Measurements from ENCODE around the gene ITPKB.
"Not testable (repeated sequence)": the region's sequence is repeated elsewhere in the genome, so short reads cannot be mapped to it uniquely, and the experiment has no call there.

ITPKB gene

DNA sequence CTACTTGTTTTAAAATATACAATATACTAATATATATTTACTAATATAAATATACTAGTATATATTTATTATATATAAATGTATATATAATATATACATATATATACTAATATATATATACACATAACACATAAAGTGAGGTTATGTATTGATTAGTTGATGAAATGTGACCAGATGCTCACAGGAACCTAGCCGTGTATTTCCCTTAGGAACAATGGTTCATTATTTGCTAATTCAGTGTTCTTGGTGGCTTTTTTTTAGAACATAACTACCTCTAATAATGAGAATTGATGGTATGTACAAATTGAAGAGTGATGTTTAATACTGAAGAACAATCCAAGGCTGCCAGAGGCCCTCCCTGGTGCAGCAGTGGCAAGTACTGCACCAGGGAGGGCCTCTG, 37.9 kb upstream of the ITPKB start:
- Histone ChIP-seq H3K36me3 (no peaks in the 10 kb centered on the region), H3K4me1 (peaks cover 0 to 20% (median 12%) of the 10 kb centered on the region in 4 donors), H3K9me3 (no peaks in the 10 kb centered on the region), H3K27ac (no peak overlapping the region), H3K4me3 (no peak overlapping the region), H3K27me3 (no peaks in the 10 kb centered on the region)
- TF ChIP-seq, protein P1, sequence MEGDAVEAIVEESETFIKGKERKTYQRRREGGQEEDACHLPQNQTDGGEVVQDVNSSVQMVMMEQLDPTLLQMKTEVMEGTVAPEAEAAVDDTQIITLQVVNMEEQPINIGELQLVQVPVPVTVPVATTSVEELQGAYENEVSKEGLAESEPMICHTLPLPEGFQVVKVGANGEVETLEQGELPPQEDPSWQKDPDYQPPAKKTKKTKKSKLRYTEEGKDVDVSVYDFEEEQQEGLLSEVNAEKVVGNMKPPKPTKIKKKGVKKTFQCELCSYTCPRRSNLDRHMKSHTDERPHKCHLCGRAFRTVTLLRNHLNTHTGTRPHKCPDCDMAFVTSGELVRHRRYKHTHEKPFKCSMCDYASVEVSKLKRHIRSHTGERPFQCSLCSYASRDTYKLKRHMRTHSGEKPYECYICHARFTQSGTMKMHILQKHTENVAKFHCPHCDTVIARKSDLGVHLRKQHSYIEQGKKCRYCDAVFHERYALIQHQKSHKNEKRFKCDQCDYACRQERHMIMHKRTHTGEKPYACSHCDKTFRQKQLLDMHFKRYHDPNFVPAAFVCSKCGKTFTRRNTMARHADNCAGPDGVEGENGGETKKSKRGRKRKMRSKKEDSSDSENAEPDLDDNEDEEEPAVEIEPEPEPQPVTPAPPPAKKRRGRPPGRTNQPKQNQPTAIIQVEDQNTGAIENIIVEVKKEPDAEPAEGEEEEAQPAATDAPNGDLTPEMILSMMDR (IDR thresholded peaks at IDR 0.05): no peak
- no peak for DNase-seq
- intact Hi-C loops (cut with DNase I; ENCODE audit: low total_unique reads): no loop called here

DNA sequence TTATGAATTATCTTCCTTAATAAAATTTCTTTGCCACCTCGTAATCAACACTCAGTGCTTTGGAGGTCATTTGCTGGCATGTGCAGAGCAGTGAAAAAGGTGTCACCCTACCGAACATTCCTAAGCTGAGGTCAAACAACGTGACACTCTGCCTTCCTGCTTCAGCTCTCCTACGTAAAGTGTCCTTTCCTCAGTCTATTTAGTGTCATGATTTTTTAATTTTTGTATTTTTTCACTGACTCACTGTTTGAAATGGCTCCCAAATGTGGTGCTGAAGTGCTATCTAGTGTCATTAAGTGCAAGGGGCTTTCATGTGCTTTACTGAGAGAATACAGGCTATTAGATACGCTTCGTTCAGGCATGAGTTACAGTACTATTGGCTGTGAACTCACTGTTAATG, 37.0 kb upstream of the ITPKB start:
- H3K36me3 ChIP-seq: no peaks in the 10 kb centered on the region
- peaks cover 0 to 20% (median 12%) of the 10 kb centered on the region in 4 donors for H3K4me1 ChIP-seq
- no peaks in the 10 kb centered on the region for H3K27me3 ChIP-seq
- TF ChIP-seq, protein P1 (IDR thresholded peaks at IDR 0.05): no peak
- DNase-seq: no peak
- intact Hi-C loops (cut with DNase I; ENCODE audit: low total_unique reads): no loop called here
- H3K27ac ChIP-seq: no peak overlapping the region
- no peaks in the 10 kb centered on the region for H3K9me3 ChIP-seq
- no peak overlapping the region for H3K4me3 ChIP-seq

DNA sequence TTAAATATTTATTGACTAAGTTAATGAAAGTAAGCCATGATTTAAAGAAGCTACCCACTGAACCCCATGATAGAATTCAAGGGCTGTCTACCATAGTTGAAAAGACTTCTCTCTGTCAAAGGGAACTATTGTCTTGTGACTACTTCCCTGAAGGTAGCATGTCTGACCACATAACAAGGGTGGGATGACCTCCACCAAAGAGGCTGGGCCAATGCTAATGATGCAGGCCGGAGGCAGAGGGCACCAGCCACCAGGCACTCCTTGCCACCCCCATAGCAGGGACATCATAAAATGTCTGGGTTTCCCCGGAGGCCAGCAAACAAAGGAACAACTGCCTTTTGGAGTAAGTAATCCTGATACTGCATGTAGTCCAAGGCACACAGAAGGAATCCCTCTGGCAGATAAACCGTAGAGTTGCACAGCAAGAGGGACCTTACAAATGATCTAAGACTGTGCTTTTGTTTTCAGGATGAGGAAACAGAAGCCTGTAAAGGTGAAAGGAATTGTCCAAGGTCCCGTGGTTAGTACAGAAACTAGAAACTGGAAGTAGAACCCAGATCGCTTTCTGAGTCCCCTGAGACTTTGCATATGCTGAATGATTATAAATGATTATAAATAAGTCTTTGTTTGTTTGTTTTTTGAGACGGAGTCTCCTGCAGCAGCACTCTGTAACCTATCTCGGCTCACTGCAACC, 33.5 kb upstream of the ITPKB start:
- no peaks in the 10 kb centered on the region for H3K9me3 ChIP-seq
- no peaks in the 10 kb centered on the region for H3K27me3 ChIP-seq
- H3K36me3 ChIP-seq: no peaks in the 10 kb centered on the region
- no peak for DNase-seq
- no peak overlapping the region for H3K4me3 ChIP-seq
- H3K4me1 ChIP-seq: peaks cover 0 to under 1% (median 0%) of the 10 kb centered on the region in 4 donors
- no peak overlapping the region for H3K27ac ChIP-seq
- TF ChIP-seq, protein P1 (IDR thresholded peaks at IDR 0.05): no peak
- intact Hi-C loops (cut with DNase I; ENCODE audit: low total_unique reads): no loop called here

GRCh38 chr1:226767170-226767569, 28.1 kb upstream of the ITPKB start:
- H3K36me3 ChIP-seq; H3K4me3 ChIP-seq; H3K4me1 ChIP-seq; DNase-seq; H3K9me3 ChIP-seq; H3K27ac ChIP-seq; intact Hi-C loops (cut with DNase I; ENCODE audit: low total_unique reads): not testable (repeated sequence)
- peaks cover 0 to 17% of the 10 kb centered on the region in 2 donors for H3K27me3 ChIP-seq

GRCh38 chr1:226766565-226766964, 27.5 kb upstream of the ITPKB start:
- intact Hi-C loops (cut with DNase I; ENCODE audit: low total_unique reads): no loop called here
- no peak overlapping the region for H3K4me3 ChIP-seq
- no peaks in the 10 kb centered on the region for H3K36me3 ChIP-seq
- TF ChIP-seq, protein P1 (IDR thresholded peaks at IDR 0.05): no peak
- no peaks in the 10 kb centered on the region for H3K4me1 ChIP-seq
- H3K27me3 ChIP-seq: peaks cover 0 to 17% of the 10 kb centered on the region in 2 donors
- H3K9me3 ChIP-seq: no peaks in the 10 kb centered on the region
- DNase-seq: no peak
- no peak overlapping the region for H3K27ac ChIP-seq

DNA sequence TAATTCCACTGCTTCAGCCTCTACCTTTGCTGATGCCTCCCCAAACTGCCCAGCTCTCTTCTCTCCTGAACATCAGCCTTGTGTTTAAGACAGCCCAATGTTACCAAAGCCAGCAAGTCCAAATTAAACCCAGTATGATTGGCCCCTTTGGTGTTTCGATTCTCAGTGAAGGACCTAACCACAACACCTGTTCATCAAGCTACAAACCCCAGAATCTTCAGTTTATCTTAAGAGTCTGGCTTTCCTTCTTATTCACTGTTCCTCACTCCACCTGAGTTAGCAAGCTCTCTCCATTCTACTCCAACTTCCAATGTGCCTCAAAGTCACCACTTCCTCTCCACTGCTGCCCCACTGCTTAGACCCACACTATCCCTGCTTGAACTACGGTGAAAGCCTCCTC, 25.5 kb upstream of the ITPKB start:
- Histone ChIP-seq H3K4me3 (no peak overlapping the region), H3K27ac (no peak overlapping the region), H3K9me3 (no peaks in the 10 kb centered on the region), H3K27me3 (peaks cover 0 to 17% of the 10 kb centered on the region in 2 donors), H3K36me3 (no peaks in the 10 kb centered on the region), H3K4me1 (no peaks in the 10 kb centered on the region)
- intact Hi-C loops (cut with DNase I; ENCODE audit: low total_unique reads): no loop called here
- DNase-seq: no peak
- TF ChIP-seq, protein P1 (IDR thresholded peaks at IDR 0.05): no peak

Measured in tibial artery (tissue), 4 donors.